Epithelial cell of esophagus (primary cell): ENCODE data around the gene TCF7L1.

ENCODE experiments used
- DNase-seq: peaks from one replicate; pipeline ENCODE4 v3.0.0; 2010; ENCODE audit warnings: low read depth
- H3K4me3 ChIP-seq: 2 replicates; pipeline ENCODE4 v1.5.1; 2011; ENCODE audit warnings: mild to moderate bottlenecking, low read length, control low read depth
- TF ChIP-seq, protein P1 (sequence below): IDR thresholded peaks from 2 replicates; pipeline ENCODE4 v1.5.1; 2011; ENCODE audit warnings: low read depth, mild to moderate bottlenecking, low read length, control low read depth, inconsistent platforms; ENCODE audit not compliant: insufficient read depth; ENCODE audit errors: missing control alignments

Gene TCF7L1

DNA sequence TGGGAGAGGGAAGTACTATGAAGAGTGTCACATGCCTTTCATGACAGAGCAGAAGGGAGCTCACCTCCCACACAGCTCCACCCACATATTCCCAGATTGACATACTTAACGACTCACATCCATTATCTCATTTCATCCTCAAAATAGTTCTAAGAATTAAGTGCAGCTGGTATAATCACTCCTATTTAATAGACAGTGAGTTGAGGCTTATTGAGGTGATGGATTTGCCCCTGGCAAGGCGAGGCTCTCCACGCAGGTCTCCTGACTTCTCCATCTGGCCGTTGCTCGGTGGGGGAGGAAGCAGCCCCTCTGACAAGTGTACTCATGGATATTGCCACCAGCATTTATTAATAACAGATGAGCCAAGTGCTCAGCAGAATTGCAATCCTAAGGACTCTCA is 113.2 kb downstream of the TCF7L1 start:
- TF ChIP-seq, protein P1, sequence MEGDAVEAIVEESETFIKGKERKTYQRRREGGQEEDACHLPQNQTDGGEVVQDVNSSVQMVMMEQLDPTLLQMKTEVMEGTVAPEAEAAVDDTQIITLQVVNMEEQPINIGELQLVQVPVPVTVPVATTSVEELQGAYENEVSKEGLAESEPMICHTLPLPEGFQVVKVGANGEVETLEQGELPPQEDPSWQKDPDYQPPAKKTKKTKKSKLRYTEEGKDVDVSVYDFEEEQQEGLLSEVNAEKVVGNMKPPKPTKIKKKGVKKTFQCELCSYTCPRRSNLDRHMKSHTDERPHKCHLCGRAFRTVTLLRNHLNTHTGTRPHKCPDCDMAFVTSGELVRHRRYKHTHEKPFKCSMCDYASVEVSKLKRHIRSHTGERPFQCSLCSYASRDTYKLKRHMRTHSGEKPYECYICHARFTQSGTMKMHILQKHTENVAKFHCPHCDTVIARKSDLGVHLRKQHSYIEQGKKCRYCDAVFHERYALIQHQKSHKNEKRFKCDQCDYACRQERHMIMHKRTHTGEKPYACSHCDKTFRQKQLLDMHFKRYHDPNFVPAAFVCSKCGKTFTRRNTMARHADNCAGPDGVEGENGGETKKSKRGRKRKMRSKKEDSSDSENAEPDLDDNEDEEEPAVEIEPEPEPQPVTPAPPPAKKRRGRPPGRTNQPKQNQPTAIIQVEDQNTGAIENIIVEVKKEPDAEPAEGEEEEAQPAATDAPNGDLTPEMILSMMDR = no peak
- peak; percentile 40 for DNase-seq
- H3K4me3 ChIP-seq = no peak overlapping the region

DNA sequence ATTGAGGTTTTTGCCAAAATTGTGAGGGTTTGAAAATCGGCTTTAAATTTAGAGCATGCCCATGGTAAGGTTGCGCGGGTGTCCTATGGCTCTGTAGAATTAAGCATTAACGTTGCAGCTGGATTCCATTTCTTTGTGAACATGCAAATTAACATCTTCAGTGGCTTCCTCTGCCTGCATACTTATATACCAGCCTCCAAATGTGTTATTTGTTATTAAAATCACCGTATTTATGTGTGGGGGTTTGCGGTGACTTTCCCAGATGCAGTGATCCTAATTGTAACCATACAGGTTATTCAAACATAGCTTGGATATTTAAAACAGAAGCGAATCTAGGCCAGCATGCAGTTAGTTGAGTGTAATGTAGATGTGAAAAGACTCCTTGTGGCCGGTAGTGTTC is 114.4 kb downstream of the TCF7L1 start:
- TF ChIP-seq, protein P1 = no peak
- H3K4me3 ChIP-seq = no peak overlapping the region
- DNase-seq = no peak

DNA sequence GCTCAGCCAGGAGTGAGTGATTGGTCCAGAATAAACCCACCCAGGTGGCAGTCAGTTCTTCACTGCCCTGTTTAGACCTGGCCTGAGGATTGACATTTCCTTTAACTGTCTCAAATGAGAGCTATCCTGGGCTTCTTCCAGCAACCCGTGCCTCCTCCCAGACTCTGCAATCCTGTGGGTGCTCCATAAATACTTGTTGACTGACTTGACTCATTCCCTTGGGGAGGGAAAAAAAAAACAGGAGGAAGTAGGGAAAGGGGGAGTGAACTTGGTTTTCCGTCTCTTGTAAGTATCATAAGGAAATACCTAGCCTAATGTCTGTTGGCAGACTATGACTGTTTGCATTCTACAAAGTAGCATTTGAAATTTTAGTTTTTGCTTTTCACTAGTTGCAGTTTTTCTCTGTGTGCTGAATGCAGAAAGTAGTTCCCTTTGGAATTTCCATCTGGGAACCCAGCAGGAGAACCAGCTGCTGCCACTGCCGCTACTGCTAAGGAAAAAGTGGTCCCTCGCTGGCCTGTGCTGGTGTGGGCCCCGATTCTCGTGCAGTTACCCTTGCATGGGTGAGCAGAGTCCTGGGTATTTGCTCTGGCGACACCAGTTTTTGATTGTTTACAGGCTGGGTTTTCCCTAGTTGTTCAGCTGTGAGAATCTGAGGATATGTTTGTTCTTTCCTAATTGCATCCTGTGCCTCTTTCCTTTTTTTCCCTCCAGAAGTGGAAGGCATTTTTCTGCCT is 115.7 kb downstream of the TCF7L1 start:
- TF ChIP-seq, protein P1 = no peak
- DNase-seq = peak; percentile 90
- H3K4me3 ChIP-seq = no peak overlapping the region

GRCh38 chr2:85250045-85250444 is 116.9 kb downstream of the TCF7L1 start:
- DNase-seq = no peak
- TF ChIP-seq, protein P1 = no peak
- H3K4me3 ChIP-seq = no peak overlapping the region

GRCh38 chr2:85251070-85251616 is 118.0 kb downstream of the TCF7L1 start:
- no peak for DNase-seq
- TF ChIP-seq, protein P1 = no peak
- H3K4me3 ChIP-seq = no peak overlapping the region

GRCh38 chr2:85253890-85254289 is 120.7 kb downstream of the TCF7L1 start:
- TF ChIP-seq, protein P1 = no peak

More at GRCh38 chr2:85253890-85254289, 120.7 kb downstream of the TCF7L1 start:
- H3K4me3 ChIP-seq = no peak overlapping the region
- no peak for DNase-seq
